Activated CD8-positive, alpha-beta memory T cell treated with anti-CD3 and anti-CD28 coated beads for 36 hours (primary cell): ENCODE measurements around the gene SHANK2. TPM values are rescaled to one million over a fixed set of nuclear protein-coding genes. Genes with fewer than 3 reads are reported as not detected.

Source experiments
- CTCF ChIA-PET: fragments of 350-600 bp; sonication (Branson Sonifier 250); formaldehyde crosslinking; loops from one replicate; lab custom pipeline; 2021; ENCODE audit warnings: antibody characterized with exemption; lab: Charles Lee
- POLR2A ChIA-PET: fragments of 350-600 bp; sonication (Branson Sonifier 250); formaldehyde crosslinking; loops from one replicate; lab custom pipeline; 2021; ENCODE audit warnings: antibody characterized with exemption; lab: Charles Lee
- total RNA-seq, 2 experiments: library from RNA; stranded (reverse); gene quantifications; one replicate each; pipeline ENCODE4 v1.2.3, GENCODE V29; 2021

The SHANK2 gene
- total RNA-seq, 2 experiments from 2014 or later, result not detected

- ChIA-PET CTCF (interaction anchor here (0.7 kb wide), 1 partner anchor 360 kb away, joined by 4 read pairs; no protein-coding TSS in a partner anchor), POLR2A (no interaction called here)
Measured at GRCh38 chr11:71206186-71206585, 46.2 kb downstream of the SHANK2 start.

GRCh38 chr11:71204748-71205664 is 47.4 kb downstream of the SHANK2 start:
- CTCF ChIA-PET, result no interaction called here

GRCh38 chr11:71204294-71204693 is 48.1 kb downstream of the SHANK2 start:
- ChIA-PET POLR2A (no interaction called here), CTCF (no interaction called here)

More at GRCh38 chr11:71204748-71205664, 47.4 kb downstream of the SHANK2 start:
- POLR2A ChIA-PET, result no interaction called here

- POLR2A ChIA-PET, result no interaction called here
- CTCF ChIA-PET, result no interaction called here
Measured at GRCh38 chr11:71203681-71204080, 48.7 kb downstream of the SHANK2 start.

- ChIA-PET POLR2A (no interaction called here), CTCF (no interaction called here)
Measured at GRCh38 chr11:71202966-71203365, 49.4 kb downstream of the SHANK2 start.

- ChIA-PET CTCF (no interaction called here), POLR2A (no interaction called here)
Measured at GRCh38 chr11:71202598-71202944, 49.8 kb downstream of the SHANK2 start.

Other genes starting within 250 kb of the SHANK2 start
- gene DHCR7, start 195.8 kb upstream of the SHANK2 start, total RNA-seq, result 10 to 100 TPM; 72.8 to 73.7 TPM
- gene NADSYN1, start 200.6 kb upstream of the SHANK2 start, total RNA-seq, result 10 to 100 TPM; 59.1 to 64.5 TPM